ENCODE data around the gene IL16.

GRCh38 chr15:81185631-81186295, 10.9 kb upstream of the IL16 start:
- TF ChIP-seq CTCF (IDR thresholded peaks at IDR 0.05 in 2 of 3, conservative IDR thresholded peaks at IDR 0.05 in 1 of 3; ENCODE audit: borderline replicate concordance in 1 of 3, insufficient read depth in 1 of 3, low read depth in 2 of 3, low read length in 2 of 3) (no peak), YY1 (IDR thresholded peaks at IDR 0.05; ENCODE audit: extremely low read depth, insufficient replicate concordance, low read depth, low read length) (no peak)

All from HCT116 (cell line).